Measurements from ENCODE around the gene INSRR.

GRCh38 chr1:156908541-156908940 lies 49.6 kb upstream of the INSRR start:
- TF ChIP-seq, protein P1, sequence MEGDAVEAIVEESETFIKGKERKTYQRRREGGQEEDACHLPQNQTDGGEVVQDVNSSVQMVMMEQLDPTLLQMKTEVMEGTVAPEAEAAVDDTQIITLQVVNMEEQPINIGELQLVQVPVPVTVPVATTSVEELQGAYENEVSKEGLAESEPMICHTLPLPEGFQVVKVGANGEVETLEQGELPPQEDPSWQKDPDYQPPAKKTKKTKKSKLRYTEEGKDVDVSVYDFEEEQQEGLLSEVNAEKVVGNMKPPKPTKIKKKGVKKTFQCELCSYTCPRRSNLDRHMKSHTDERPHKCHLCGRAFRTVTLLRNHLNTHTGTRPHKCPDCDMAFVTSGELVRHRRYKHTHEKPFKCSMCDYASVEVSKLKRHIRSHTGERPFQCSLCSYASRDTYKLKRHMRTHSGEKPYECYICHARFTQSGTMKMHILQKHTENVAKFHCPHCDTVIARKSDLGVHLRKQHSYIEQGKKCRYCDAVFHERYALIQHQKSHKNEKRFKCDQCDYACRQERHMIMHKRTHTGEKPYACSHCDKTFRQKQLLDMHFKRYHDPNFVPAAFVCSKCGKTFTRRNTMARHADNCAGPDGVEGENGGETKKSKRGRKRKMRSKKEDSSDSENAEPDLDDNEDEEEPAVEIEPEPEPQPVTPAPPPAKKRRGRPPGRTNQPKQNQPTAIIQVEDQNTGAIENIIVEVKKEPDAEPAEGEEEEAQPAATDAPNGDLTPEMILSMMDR (IDR thresholded peaks at IDR 0.05 in 2 of 3, conservative IDR thresholded peaks at IDR 0.05 in 1 of 3; ENCODE audit: insufficient read depth in 2 of 3, low read depth in 1 of 3, low read length in 3 of 3), result no peak
- TF ChIP-seq HOMEZ (CRISPR knock-in tag; IDR thresholded peaks at IDR 0.05), result no peak
- no peak for TF ChIP-seq ZSCAN29 (IDR thresholded peaks at IDR 0.05)

All from K562 (cell line).